GM19452 (cell line): ENCODE data around the gene DUSP9.
"Not testable (repeated sequence)": the region's sequence is repeated elsewhere in the genome, so short reads cannot be mapped to it uniquely, and the experiment has no call there.

Source experiments
- ATAC-seq: cut with Tn5 transposase; IDR thresholded peaks from one replicate; pipeline ENCODE4 v1.9.1; 2021; ENCODE audit not compliant: unreplicated experiment

DUSP9 gene

DNA sequence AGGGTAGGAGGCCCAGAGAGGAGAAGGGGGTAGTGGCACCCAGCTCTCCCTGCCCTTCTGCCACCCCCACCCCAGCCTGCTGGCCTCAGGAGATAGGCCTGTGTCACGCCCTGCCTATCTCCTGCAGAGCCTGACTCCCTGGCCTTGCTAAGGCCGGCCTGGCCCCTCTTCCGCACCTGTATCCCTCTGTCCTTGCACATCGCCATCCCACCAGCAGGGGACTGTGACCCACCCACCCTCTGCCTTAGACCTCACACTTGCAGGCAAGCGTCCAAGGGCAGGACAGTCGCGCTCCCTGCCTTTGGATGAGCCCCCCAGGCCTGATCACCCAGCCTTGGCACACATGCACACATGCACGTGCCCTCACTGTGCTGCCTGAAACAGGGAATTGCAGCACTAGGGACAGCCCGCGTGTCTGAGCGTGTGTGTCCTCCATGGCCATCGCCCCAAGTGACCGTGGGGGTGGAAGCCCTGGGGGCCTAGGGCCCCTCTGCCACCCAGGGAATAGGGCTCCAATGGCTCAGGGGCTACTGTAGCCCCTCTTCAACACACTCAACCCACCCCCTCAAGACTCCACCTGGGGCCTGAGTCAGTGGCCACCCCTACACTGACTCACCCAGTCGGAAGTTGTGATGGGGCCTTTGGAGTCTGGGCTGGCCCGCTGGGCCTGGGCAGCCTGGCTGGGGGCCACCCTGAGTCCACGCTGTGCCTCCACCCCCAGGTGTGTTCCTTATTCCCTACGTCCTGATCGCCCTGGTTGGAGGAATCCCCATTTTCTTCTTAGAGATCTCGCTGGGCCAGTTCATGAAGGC lies 42.9 kb downstream of the DUSP9 start:
- no peak for ATAC-seq

DNA sequence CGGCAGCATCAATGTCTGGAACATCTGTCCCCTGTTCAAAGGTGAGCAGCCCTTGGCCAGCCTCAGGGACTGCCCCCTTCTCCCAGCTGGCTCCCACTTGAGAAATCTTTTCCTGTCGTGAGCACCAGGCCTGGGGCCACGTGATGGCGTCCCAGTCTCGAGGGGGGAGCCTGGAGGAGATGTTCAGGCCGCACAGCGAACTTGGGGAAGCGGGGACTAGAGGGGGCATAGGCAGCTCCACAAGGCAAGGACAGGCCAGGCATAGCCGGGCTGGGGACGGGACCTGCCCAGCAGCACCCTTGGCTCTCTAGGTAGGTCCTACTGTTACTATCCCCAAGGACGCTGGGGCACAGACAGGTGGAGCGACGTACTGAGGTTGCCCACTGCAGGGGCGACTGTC lies 43.5 kb downstream of the DUSP9 start:
- ATAC-seq = no peak

DNA sequence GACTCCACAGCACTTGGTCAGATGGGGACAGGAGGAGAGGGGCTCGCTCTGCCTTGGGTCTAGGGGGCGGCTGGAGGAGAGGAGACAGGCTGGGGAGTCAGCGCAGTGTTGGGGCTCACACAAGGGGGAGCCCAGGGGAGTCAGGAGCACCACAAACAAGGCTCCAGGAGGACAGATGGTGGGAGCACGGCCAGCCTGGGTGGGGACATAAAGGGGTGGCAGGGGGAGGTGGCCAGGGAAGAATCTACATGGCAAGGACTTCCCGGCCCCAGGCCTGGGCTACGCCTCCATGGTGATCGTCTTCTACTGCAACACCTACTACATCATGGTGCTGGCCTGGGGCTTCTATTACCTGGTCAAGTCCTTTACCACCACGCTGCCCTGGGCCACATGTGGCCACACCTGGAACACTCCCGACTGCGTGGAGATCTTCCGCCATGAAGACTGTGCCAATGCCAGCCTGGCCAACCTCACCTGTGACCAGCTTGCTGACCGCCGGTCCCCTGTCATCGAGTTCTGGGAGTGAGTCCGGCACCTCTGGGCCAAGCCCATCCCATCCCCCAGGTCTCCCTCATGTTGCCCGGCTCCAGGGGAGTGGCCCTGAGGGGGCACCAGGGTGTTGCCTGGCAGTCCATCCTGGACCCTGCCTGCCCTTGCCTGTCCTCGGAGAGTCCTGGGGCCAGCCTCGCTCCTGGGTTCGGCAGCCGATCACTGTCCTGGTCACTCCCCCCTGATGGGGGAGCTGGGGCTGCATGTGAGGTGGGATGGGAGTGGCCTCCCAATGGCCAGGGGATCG lies 44.2 kb downstream of the DUSP9 start:
- ATAC-seq = not testable (repeated sequence)

DNA sequence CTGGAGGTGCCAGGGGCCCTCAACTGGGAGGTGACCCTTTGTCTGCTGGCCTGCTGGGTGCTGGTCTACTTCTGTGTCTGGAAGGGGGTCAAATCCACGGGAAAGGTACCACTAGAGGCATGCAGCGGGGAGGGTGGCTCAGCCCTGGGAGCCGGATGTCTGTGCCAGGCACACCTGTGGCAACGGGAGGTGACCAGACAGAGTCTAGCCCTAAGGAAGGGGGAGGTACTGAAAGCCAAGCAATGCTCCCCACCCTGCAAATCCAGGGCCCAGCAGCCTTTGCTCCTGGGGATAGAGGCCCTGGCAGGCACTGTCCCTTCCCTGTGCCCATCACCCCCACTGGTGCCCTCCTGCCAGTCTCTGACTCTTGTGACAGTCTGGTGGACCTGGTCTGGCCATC lies 45.0 kb downstream of the DUSP9 start:
- no peak for ATAC-seq

DNA sequence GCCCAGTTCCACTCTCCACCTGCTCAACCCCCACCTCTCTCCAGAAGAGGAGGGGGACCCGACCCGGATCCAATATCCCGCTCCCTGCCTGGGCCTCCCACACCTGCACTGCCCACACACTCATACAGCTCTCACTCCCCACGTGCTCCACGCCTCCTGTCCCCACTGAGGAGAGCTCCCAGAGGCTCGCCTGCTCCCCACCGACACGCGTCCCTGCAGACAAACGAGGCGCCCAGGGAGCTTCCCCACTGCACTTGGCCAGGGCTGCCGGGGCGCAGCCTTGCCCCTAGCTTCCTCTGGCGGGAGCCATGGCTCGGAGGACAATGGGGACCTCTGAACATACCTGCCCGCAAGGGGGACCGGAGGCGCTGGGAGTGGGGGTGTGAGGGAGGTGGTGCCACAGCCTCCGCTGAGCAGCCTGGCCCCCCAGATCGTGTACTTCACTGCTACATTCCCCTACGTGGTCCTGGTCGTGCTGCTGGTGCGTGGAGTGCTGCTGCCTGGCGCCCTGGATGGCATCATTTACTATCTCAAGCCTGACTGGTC lies 45.7 kb downstream of the DUSP9 start:
- no peak for ATAC-seq

DNA sequence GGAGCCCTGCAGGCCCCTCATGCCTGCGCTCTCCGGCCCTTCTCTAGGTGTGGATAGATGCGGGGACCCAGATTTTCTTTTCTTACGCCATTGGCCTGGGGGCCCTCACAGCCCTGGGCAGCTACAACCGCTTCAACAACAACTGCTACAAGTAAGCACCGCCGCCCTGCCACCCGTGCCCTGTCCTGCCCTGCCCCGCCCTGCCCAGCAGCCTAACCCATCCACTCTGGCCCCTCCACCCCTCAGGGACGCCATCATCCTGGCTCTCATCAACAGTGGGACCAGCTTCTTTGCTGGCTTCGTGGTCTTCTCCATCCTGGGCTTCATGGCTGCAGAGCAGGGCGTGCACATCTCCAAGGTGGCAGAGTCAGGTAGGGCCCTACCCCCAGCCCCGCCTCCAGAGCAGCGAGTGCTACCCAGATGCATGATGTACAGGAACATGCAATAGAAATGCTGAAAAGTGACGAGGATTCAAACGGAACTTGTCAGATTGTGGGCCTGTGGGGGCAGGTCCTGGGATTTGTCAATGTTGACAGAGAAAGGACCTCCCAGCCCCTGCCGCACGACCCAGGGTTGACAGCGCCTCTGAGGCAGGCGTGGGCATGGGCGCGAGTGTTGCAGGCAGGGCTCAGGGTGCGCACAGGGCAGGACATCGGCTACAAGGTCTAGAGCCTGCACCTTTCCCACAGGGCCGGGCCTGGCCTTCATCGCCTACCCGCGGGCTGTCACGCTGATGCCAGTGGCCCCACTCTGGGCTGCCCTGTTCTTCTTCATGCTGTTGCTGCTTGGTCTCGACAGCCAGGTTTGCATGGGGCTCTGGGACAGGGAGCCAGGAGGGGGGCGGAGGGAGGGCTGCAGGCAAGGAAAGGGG lies 46.4 kb downstream of the DUSP9 start:
- ATAC-seq = no peak

DNA sequence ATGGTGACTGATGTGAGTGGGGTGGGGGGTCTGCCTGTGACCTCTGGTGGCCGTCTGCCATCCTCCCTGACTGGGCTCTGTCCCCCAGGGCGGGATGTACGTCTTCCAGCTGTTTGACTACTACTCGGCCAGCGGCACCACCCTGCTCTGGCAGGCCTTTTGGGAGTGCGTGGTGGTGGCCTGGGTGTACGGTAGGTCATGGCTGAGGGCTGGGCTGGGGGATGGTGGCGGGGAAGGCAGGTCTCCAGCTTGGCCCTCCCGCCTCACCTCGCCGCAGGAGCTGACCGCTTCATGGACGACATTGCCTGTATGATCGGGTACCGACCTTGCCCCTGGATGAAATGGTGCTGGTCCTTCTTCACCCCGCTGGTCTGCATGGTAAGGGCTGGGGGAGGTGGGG lies 47.3 kb downstream of the DUSP9 start:
- not testable (repeated sequence) for ATAC-seq

DNA sequence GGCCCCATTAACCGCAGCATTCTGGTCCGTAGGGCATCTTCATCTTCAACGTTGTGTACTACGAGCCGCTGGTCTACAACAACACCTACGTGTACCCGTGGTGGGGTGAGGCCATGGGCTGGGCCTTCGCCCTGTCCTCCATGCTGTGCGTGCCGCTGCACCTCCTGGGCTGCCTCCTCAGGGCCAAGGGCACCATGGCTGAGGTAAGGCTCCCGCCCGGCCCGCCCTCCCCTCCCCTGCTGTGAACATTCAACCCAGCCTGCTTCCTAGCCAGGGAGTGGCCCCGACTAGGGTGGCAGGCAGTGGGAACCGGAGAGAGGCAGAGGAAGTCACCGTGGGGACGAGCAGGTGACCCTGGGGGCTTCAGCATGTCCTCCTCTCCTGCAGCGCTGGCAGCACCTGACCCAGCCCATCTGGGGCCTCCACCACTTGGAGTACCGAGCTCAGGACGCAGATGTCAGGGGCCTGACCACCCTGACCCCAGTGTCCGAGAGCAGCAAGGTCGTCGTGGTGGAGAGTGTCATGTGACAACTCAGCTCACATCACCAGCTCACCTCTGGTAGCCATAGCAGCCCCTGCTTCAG lies 47.8 kb downstream of the DUSP9 start:
- ATAC-seq = no peak

DNA sequence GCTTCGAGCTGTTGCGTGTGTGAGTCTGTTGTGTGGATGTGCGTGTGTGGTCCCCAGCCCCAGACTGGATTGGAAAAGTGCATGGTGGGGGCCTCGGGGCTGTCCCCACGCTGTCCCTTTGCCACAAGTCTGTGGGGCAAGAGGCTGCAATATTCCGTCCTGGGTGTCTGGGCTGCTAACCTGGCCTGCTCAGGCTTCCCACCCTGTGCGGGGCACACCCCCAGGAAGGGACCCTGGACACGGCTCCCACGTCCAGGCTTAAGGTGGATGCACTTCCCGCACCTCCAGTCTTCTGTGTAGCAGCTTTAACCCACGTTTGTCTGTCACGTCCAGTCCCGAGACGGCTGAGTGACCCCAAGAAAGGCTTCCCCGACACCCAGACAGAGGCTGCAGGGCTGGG lies 49.1 kb downstream of the DUSP9 start:
- no peak for ATAC-seq

DNA sequence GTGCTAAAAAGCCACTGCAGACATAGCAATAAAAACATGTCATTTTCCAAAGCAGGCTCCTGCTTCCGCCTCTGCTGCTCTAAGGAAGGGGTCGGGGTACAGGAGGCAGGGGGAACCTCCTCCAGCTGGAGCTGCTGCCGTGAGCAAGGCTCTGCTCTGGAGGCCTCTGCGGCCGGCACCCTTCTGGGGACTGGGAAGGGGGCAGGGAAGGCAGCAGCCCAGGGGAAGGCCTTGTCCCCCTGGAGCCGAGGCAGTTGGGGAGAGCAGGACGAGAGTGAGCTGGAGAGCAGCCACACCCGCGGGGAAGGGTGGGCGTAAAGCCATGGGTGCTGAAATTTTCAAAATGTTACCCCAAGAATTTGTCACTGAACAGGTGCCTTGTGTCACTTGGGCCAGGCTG lies 49.5 kb downstream of the DUSP9 start:
- ATAC-seq = not testable (repeated sequence)

DNA sequence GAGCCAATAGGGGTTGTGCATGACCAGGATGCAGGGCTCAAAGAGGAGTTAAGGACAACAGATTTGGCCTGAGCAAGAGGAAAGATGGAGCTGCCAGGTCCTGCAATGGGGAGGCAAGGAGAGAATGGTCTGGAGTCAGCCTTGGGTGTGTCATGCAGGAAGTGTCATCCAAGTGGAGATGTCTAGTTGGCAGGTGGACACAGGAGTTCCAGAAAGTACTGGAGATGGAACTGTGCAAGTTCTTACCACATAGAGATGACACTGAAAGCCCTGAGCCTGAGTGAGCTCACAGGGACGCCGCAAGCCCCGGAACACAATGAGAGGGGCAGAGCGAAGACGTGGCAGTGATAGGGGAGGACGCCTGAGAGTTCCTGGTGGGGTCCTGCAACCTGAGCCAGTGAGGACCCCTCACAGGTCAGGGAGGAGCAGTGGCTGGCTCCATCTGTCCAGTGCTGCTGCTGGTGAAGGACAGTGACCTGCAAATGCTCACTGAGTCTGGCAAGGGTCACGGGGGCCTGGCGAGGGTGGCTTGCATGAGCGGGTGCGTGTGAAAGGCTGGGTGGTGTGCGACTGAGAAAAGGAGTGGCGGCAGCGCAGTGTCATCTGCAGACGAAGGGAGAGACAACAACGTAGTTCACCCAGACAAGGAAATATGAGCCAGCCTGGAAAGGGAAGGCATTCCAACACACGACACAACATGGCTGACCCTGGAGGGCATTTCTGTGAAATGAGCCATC lies 50.2 kb downstream of the DUSP9 start:
- ATAC-seq = not testable (repeated sequence)

DNA sequence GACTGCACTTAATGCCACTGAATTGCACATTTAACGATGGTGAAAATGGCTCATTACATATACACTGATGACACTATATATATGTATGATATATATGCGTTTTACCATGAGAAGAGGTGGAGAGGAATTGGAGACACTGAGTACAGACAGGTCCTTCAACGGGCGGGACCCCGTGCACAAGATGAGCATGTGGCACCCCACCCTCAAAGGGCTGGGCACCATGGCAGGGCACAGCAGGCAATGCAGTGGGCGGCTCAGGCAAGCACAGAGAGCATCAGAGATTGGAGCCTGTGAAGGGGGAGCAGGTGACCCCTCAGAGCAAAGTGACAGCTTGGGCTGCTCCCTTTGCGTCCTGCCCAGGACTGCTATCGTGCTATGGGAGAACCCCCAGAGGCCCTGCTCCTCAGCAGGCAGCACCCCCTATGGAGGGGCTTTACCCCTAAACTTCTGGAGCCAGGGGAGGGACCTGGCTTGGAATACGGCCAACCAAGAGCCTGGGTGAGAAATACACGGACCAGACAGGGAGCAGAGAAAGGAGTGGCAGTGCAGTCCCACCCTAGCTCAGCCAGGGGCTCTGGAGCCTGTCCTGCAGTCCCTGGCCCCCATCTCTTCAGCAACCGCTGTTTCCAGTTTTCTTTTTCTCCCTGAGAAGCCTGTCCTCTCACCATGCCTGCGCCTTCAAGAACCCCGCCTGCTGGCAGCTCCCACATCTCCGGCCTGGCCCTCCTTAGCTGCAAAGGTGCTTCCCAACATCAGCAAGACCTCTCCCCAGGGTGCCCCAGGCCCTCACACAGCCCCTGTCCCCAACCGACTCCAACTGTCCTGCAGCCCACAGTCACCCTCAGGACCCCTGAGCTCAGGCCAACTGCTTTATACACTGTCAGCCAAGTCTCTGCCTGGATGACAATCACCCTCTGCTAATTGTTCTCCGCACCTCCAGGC lies 51.2 kb downstream of the DUSP9 start:
- ATAC-seq = no peak

DNA sequence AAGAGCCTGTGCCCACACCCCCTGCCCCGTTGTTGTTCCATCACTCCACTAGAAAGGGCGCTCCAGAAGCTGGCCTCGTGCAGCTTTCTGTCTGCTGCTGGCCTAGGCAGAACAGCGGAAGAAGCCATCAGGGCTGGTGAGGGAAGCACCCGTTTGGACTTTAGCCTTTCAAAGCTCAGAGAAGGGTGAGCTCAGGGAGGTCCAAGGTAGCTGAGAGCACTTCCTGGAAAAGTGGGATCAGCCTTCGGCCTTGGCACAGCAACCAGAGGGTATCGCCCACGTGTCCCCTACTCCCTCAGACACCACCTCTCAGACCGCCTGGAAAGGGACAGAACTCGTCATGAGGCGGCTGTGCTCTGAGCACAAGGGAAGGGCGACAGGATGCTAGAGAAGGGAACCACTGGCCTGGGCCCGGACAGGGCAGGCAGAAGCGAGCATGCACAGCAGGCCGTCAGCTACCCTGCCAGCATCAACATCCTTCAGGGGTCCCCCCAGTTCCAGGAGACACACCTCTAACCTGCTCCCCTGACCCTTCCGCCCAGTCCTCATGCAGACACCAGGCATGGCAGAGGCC lies 52.3 kb downstream of the DUSP9 start:
- not testable (repeated sequence) for ATAC-seq

DNA sequence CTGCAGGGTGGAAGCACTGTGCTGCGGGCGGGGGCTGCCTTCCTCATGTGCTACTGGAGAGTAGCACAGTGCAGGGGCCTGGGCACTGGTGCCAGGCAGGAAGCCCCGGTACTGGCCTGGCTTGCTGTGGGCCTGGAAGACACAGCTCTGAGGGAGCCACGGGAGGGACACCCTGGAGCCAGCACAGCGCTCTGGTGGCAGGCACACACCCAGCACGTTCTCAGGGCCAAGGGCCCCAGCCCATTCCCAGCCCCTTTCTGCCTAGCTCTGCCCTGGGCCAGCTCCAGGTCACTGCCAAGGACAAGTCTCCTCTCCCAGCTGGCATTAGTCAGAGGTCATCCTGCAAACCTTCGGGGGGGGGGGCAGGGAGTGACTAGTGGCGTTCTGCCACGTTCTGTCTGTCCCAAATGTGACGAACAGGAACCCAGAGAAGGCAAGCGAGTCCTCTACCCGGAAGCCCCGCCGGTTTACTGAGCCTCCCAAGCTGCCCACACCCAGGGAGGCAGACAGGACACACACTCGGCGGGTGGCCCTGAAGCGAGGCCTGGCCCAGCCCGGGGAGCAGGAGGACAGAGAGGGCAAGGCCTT lies 52.9 kb downstream of the DUSP9 start:
- not testable (repeated sequence) for ATAC-seq

DNA sequence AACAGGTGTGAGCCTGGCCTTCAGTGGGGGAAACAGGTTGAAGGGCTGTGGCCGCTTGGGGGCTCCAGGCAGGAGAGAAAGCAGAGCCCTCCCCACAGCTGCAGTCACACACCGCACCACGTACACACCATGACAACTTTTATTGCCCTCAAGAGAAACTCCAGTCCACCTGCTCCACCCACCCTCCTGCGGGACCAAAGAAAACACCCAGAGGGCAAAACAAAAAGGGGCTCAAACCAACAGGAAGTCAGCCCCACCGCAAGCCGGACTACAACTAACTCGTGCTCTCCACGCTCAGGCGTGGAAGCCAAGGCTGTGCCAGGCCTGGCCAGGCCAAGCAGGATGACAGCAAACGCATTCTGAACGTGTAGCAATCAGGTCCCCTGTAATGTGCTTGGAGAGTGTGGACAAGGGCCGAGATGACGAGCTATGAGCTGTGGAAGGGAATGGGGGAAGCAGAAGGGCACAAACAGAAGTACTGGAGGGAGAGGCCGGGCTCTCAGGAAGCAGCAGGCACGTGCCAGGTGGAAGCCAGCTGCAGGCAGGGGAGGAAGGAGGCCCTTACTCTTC lies 53.5 kb downstream of the DUSP9 start:
- no peak for ATAC-seq
